HL-60 (cell line): Measurements from ENCODE around the gene MYH10.

Source experiments
- DNase-seq, 2 experiments: peaks; one replicate each; pipeline ENCODE4 v3.0.0-alpha.2; 2010 to 2020; ENCODE audit warnings: low read depth in 1 of 2, low spot score in 1 of 2
- H3K27ac ChIP-seq: fragments of 250-450 bp; sonication (Bioruptor Pico); replicated peaks from 2 replicates; pipeline ENCODE4 v1.5.1; 2020; ENCODE audit warnings: mild to moderate bottlenecking, moderate library complexity
- H3K27me3 ChIP-seq: fragments of 250-450 bp; sonication (Bioruptor Pico); 2 replicates; pipeline ENCODE4 v1.5.1; 2021; ENCODE audit warnings: mild to moderate bottlenecking, moderate library complexity; ENCODE audit not compliant: insufficient read depth, poor library complexity, severe bottlenecking
- H3K4me3 ChIP-seq: replicated peaks from 2 replicates; pipeline ENCODE4 v1.5.1; 2011; ENCODE audit warnings: mild to moderate bottlenecking, control low read depth, low read length; ENCODE audit not compliant: insufficient read depth
- CTCF ChIP-seq: IDR thresholded peaks from one replicate; pipeline ENCODE4 v1.5.1; 2011; ENCODE audit warnings: low read length, control low read depth, inconsistent platforms; ENCODE audit not compliant: insufficient read depth
- GABPA ChIP-seq: IDR thresholded peaks from 2 replicates; pipeline ENCODE4 v1.6.1; 2012; ENCODE audit warnings: low read depth
- POLR2AphosphoS5 ChIP-seq: IDR thresholded peaks from 2 replicates; pipeline ENCODE4 v1.6.1; 2012; ENCODE audit warnings: low read depth
- REST ChIP-seq: IDR thresholded peaks from 2 replicates; pipeline ENCODE4 v1.6.1; 2012; ENCODE audit warnings: low read depth; ENCODE audit not compliant: insufficient replicate concordance
- SPI1 ChIP-seq: IDR thresholded peaks from 2 replicates; pipeline ENCODE4 v1.6.1; 2012; ENCODE audit warnings: low read depth, mild to moderate bottlenecking, borderline replicate concordance

MYH10 gene

GRCh38 chr17:8489841-8490240 is 140.7 kb downstream of the MYH10 start:
- no peak for DNase-seq
- Histone ChIP-seq H3K4me3 (no peak overlapping the region), H3K27me3 (no peaks in the 10 kb centered on the region), H3K27ac (no peak overlapping the region)
- no peak for TF ChIP-seq REST
- TF ChIP-seq POLR2AphosphoS5 = no peak
- TF ChIP-seq SPI1 = no peak
- no peak for TF ChIP-seq CTCF
- TF ChIP-seq GABPA = no peak

- TF ChIP-seq SPI1 (no peak), GABPA (no peak), REST (no peak), CTCF (no peak), POLR2AphosphoS5 (no peak)
- Histone ChIP-seq H3K27ac (no peak overlapping the region), H3K27me3 (no peaks in the 10 kb centered on the region), H3K4me3 (no peak overlapping the region)
- no peak for DNase-seq
Observed at GRCh38 chr17:8488901-8489300, 141.6 kb downstream of the MYH10 start.

- no peak overlapping the region for H3K27ac ChIP-seq
- H3K27me3 ChIP-seq = no peaks in the 10 kb centered on the region
- no peak overlapping the region for H3K4me3 ChIP-seq
- no peak for DNase-seq
- TF ChIP-seq SPI1 (no peak), GABPA (no peak), POLR2AphosphoS5 (no peak), REST (no peak), CTCF (no peak)
Observed at GRCh38 chr17:8488491-8488890, 142.0 kb downstream of the MYH10 start.
